ENCODE results near the gene EYA4.

- no peak for TF ChIP-seq CTCF (conservative IDR thresholded peaks at IDR 0.05; ENCODE audit: low read depth, low read length)
- TF ChIP-seq POLR2A (IDR thresholded peaks at IDR 0.05; ENCODE audit: low read depth, low read length): no peak
- TF ChIP-seq BHLHE40 (IDR thresholded peaks at IDR 0.05; ENCODE audit: low read depth, low read length): no peak
- no peak for TF ChIP-seq MXI1 (IDR thresholded peaks at IDR 0.05; ENCODE audit: borderline replicate concordance, low read depth, low read length)
- TF ChIP-seq CEBPB (IDR thresholded peaks at IDR 0.05; ENCODE audit: low read depth, low read length): no peak
- no peak for TF ChIP-seq MAFK (IDR thresholded peaks at IDR 0.05; ENCODE audit: low read depth, low read length)
- no peak for TF ChIP-seq RCOR1 (IDR thresholded peaks at IDR 0.05; ENCODE audit: insufficient replicate concordance, low read length)
- no peak for TF ChIP-seq CHD1 (IDR thresholded peaks at IDR 0.05; ENCODE audit: low read depth, low read length)
- no peak for TF ChIP-seq RAD21 (IDR thresholded peaks at IDR 0.05; ENCODE audit: low read length)
Observed at GRCh38 chr6:133424359-133424758, 183.2 kb downstream of the EYA4 start.

All from IMR-90 (cell line).